ENCODE results near the gene ASB2. TPM values are rescaled to one million over a fixed set of nuclear protein-coding genes. Genes with fewer than 3 reads are reported as not detected.

Gene ASB2
- polyA plus RNA-seq, 1 of the 3 experiments (the other 2 are of a cell fraction) = 0.15 TPM

- H3K27ac ChIP-seq (ENCODE audit: low read depth in 2 of 2, low read length in 1 of 2) = peak overlapping the region in 1 of 2 experiments; percentile 78; a peak in 2 of 4 replicates
- no peak overlapping the region for H3K4me2 ChIP-seq
- WGBS (ENCODE audit: low lambda C conversion rate) = 87% methylated on average over 3 of the region's 3 CpGs
- no peak overlapping the region for H2AFZ ChIP-seq (ENCODE audit: low read depth)
- no peaks in the 10 kb centered on the region for H3K36me3 ChIP-seq (replicated peaks in 1 of 2; ENCODE audit: control insufficient read depth in 1 of 2, insufficient read depth in 2 of 2, low read length in 1 of 2)
- H3F3A ChIP-seq (replicated peaks; ENCODE audit: insufficient read depth) = peaks cover 25% of the 10 kb centered on the region
- no peaks in the 10 kb centered on the region for H3K9me3 ChIP-seq
- CTCF ChIA-PET = interaction anchor here (2.3 to 4.6 kb wide), 2 partner anchors 25 to 26 kb away, joined by 12 to 31 read pairs; no protein-coding TSS in a partner anchor
- no peaks in the 10 kb centered on the region for H3K27me3 ChIP-seq (ENCODE audit: insufficient read depth)
- H4K20me1 ChIP-seq (ENCODE audit: insufficient read depth) = no peaks in the 10 kb centered on the region
- peaks cover 0 to 8% of the 10 kb centered on the region in 2 experiments; a peak in 2 of 4 replicates for H3K4me1 ChIP-seq (ENCODE audit: control insufficient read depth in 1 of 2, insufficient read depth in 2 of 2, low read depth in 1 of 2, low read length in 1 of 2)
- H3K9me2 ChIP-seq = no peaks in the 10 kb centered on the region
- no peaks in the 10 kb centered on the region for H3K79me2 ChIP-seq (ENCODE audit: insufficient read depth)
- TF ChIP-seq YY1 (IDR thresholded peaks at IDR 0.05; ENCODE audit: low read depth) (no peak), ZBTB33 (IDR thresholded peaks at IDR 0.05; ENCODE audit: borderline replicate concordance, low read depth) (no peak), GATA2 (CRISPR knock-in tag; IDR thresholded peaks at IDR 0.05) (no peak), RCOR1 (IDR thresholded peaks at IDR 0.05; ENCODE audit: low read length) (no peak), USF2 (IDR thresholded peaks at IDR 0.05; ENCODE audit: borderline replicate concordance, low read depth, low read length) (no peak), CTCF (IDR thresholded peaks at IDR 0.05) (no peak), REST (IDR thresholded peaks at IDR 0.05; ENCODE audit: low read depth, low read length) (no peak), RAD21 (IDR thresholded peaks at IDR 0.05; ENCODE audit: low read length) (no peak), CHD2 (IDR thresholded peaks at IDR 0.05; ENCODE audit: low read length, partially characterized antibody) (no peak), SMC3 (IDR thresholded peaks at IDR 0.05; ENCODE audit: low read depth, low read length) (no peak), RXRA (IDR thresholded peaks at IDR 0.05; ENCODE audit: borderline replicate concordance, low read depth) (no peak), TAF1 (IDR thresholded peaks at IDR 0.05; ENCODE audit: borderline replicate concordance, low read depth, low read length) (no peak), GABPA (IDR thresholded peaks at IDR 0.05; ENCODE audit: low read depth) (no peak), ELF1 (IDR thresholded peaks at IDR 0.05) (no peak), IRF3 (IDR thresholded peaks at IDR 0.05; ENCODE audit: low read depth, low read length) (no peak), PBX3 (IDR thresholded peaks at IDR 0.05) (no peak), FOXJ3 (CRISPR knock-in tag; IDR thresholded peaks at IDR 0.05) (no peak), MEF2A (IDR thresholded peaks at IDR 0.05; ENCODE audit: borderline replicate concordance, low read depth) (no peak), MAX (IDR thresholded peaks at IDR 0.05; ENCODE audit: low read depth) (no peak), USF1 (IDR thresholded peaks at IDR 0.05; ENCODE audit: borderline replicate concordance, low read depth) (no peak)
- DNase-seq = no peak
- no peak overlapping the region for H3K9ac ChIP-seq
- POLR2A ChIA-PET = no interaction called here
- no peak overlapping the region for H3K4me3 ChIP-seq (ENCODE audit: low read depth in 2 of 2, low read length in 1 of 2)
These were observed 11.5 kb downstream of the ASB2 start for GRCh38 chr14:93964820-93965286.

Data from SK-N-SH (cell line).